ENCODE data around the gene SLC35B2.
A peak's percentile ranks its signal among the peaks of the same experiment; 100 is the strongest.

The SLC35B2 gene

GRCh38 chr6:44267252-44267651 is 9.9 kb upstream of the SLC35B2 start:
- TF ChIP-seq ZFX (IDR thresholded peaks at IDR 0.05) = no peak
- TF ChIP-seq, protein P1, sequence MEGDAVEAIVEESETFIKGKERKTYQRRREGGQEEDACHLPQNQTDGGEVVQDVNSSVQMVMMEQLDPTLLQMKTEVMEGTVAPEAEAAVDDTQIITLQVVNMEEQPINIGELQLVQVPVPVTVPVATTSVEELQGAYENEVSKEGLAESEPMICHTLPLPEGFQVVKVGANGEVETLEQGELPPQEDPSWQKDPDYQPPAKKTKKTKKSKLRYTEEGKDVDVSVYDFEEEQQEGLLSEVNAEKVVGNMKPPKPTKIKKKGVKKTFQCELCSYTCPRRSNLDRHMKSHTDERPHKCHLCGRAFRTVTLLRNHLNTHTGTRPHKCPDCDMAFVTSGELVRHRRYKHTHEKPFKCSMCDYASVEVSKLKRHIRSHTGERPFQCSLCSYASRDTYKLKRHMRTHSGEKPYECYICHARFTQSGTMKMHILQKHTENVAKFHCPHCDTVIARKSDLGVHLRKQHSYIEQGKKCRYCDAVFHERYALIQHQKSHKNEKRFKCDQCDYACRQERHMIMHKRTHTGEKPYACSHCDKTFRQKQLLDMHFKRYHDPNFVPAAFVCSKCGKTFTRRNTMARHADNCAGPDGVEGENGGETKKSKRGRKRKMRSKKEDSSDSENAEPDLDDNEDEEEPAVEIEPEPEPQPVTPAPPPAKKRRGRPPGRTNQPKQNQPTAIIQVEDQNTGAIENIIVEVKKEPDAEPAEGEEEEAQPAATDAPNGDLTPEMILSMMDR (conservative IDR thresholded peaks at IDR 0.05) = no peak
- no peak overlapping the region for H3K27ac ChIP-seq

GRCh38 chr6:44266347-44266746 is 9.0 kb upstream of the SLC35B2 start:
- TF ChIP-seq ZFX (IDR thresholded peaks at IDR 0.05) = no peak
- TF ChIP-seq, protein P1 (conservative IDR thresholded peaks at IDR 0.05) = no peak
- no peak overlapping the region for H3K27ac ChIP-seq

- TF ChIP-seq ZFX (IDR thresholded peaks at IDR 0.05) = no peak
- TF ChIP-seq, protein P1 (conservative IDR thresholded peaks at IDR 0.05) = no peak
- H3K27ac ChIP-seq = peak overlapping the region; percentile 76
These were observed 8.4 kb upstream of the SLC35B2 start for GRCh38 chr6:44265722-44266233.

GRCh38 chr6:44265007-44265721 is 7.8 kb upstream of the SLC35B2 start, which contains the start of gene NFKBIE:
NFKBIE (minus strand) TSS chr6:44265551; CDS start chr6:44265346, 205 bp downstream.
- H3K27ac ChIP-seq = peak within 1 kb of the TSS; percentile 76
- peak; percentile 58; the same call in 1 of the 2 replicates for TF ChIP-seq ZFX (IDR thresholded peaks at IDR 0.05)
- TF ChIP-seq, protein P1 (conservative IDR thresholded peaks at IDR 0.05) = peak; percentile 38

- H3K27ac ChIP-seq = peak overlapping the region; percentile 76
- TF ChIP-seq, protein P1 (conservative IDR thresholded peaks at IDR 0.05) = no peak
- TF ChIP-seq ZFX (IDR thresholded peaks at IDR 0.05) = no peak
These were observed 7.1 kb upstream of the SLC35B2 start for GRCh38 chr6:44264154-44265006.

- no peak for TF ChIP-seq ZFX (IDR thresholded peaks at IDR 0.05)
- H3K27ac ChIP-seq = no peak overlapping the region
These were observed 6.2 kb upstream of the SLC35B2 start for GRCh38 chr6:44263354-44264100.
